Left ventricle myocardium superior (tissue), 1 donor: ENCODE results near the gene ADAMTS2. TPM values are rescaled to one million over a fixed set of nuclear protein-coding genes. Genes with fewer than 3 reads are reported as not detected.
A peak's percentile ranks its signal among the peaks of the same experiment; 100 is the strongest.

Experiments
- ATAC-seq: fragments of 200-7000 bp; cut with Tn5 transposase; one replicate; pipeline ENCODE4 v1.9.1; 2020; ENCODE audit warnings: mild to moderate bottlenecking, moderate library complexity
- DNase-seq: peaks from one replicate; pipeline ENCODE4 v3.0.0-alpha.2; 2020
- intact Hi-C: fragments of 100-400 bp; cut with micrococcal nuclease; formaldehyde crosslinking; loops from one replicate; pipeline ENCODE4 v1.11.0; 2022
- total RNA-seq: library from RNA; stranded (reverse); fragmentation: NEBNext Ultra II Directional; extraction: Animal tissue kit (Norgen Biotek cat#: 25700); gene quantifications from one replicate; pipeline ENCODE4 v1.2.1, GENCODE V29; 2021
- donor health status: DM: no; HTN: yes; CAD: no; lungs with severe emphysema.

Gene ADAMTS2
- total RNA-seq, 1 donor from 2014 or later, result 4.3 TPM

DNA sequence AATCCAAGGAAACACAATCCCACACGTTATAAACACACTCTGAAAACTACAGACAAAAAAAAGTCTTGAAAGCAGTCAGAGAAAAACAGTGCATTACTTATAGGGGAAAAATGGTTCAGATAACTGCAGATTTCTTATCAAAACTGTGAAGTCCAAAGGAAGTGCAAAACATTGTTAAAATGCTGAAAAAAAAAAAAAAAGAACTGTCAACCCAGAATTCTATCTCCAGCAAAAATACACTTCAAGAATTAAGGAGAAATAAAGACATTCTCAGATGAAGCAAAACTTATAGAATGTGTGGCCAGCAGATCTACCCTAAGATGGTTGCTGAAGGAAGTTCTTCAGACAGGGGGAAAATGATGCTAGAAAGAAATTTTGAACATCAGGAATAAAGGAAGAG, 40.4 kb downstream of the ADAMTS2 start:
- intact Hi-C loops, result no loop called here
- DNase-seq, result no peak
- ATAC-seq, result no peak

DNA sequence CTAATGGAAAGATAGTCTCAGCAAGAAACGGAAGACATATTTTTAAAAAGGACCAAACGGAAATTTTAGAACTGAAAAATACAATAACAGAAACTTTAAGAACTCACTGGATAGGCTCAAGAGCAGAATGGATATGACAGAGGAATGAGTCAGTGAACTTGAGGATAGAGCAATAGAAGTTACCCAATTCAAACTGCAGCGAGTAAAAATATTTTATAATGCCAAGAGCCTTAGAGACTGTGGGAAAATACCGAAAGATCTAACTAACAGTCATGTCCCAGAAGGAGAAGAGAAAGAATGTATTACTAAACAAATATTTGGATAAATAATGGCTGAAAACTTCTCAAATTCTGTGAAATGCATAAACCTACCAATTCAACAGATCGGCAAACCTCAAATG, 40.8 kb downstream of the ADAMTS2 start:
- intact Hi-C loops, result no loop called here

DNA sequence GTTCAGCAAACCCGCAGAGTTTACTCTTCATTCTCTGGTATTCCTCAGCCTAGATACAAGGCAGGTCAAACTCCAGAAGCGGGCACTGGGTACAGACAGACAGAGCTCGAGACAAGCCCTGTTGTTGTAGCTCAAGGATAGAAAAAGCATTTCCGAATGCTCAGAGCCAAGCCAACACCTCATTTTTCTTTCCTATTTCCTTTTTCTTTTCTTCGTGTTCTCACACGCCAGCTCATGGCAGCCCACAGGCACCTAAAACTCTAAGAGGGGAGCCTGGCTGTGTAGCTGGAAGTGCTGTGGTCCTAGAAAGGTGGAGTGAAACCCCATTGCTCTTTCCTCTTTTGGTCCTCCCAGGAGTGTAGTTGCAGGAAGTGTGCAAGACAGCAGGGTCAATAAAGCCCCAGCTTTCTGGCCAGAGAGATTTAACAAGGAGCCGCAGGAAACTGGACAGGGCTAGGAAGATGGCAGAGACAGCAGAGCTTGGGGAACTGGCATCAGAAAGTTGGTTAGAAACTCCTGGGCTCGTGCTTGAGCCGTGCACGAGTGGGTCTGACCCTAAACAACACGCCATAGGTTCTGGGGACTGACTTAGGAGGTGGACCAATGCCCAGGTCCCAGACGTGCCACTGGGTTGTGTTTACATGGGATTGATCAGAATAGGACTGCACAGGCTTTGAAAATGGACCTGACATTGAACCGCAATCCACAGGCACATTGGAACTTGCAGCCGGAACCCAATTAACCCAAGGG, 41.6 kb downstream of the ADAMTS2 start:
- intact Hi-C loops, result no loop called here
- DNase-seq, result no peak
- ATAC-seq, result no peak

More for the DNA sequence above, 40.8 kb downstream of the ADAMTS2 start:
- ATAC-seq (peak; percentile 33), DNase-seq (no peak)

DNA sequence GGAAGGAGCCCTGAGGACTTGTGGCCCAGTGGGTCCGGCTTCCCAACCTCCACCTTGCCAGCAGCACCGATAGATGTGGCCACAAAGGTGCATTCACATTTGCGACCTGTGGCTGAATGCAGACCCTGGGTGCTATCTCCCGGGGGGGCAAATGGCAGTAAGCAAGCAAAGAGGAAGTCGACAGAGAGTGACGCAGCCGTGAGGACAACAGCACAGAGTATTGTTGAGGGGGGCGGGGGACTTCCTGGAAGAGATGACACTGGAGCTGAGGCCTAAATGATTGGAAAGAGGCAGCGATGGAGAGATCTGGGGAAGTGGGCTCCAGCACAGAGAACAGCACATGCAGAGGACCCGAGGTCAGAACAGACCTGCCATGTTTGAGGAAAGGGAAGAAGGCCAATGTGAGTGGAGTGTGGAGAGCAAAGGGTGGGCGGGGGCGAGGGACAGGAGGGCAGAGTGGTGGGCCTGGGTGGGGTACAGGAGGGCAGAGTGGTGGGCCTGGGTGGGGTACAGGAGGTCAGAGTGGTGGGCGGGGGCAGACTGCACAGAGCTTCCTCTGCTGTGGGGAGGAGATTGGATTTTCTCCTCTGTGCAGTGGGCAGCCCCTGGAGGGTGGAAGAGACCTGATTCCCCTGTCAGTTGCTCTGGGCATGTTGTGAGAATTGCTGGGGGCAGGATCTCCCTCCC, 42.6 kb downstream of the ADAMTS2 start:
- DNase-seq, result no peak
- intact Hi-C loops, result no loop called here

DNA sequence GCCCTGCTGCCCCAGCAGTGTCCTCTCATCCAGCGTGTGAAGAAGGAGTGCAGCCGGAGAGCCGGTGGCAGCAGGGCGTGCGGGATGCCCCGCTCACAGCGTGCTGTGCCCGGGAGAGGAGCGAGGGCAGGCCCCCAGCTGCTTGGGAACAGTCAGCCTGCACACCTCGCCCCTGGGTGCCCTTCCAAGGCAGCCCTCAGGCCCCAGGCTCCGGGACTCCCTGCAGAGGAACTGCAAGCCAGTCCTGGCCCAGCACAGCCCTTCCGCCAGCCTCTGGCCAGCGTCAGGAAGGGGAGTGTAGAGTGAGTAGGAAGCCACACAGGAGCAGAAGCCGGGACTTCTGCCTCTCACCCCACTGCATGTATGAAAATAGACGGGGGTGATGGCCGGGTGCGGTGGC, 43.5 kb downstream of the ADAMTS2 start:
- DNase-seq (no peak), ATAC-seq (peak; percentile 40)
- intact Hi-C loops, result no loop called here

More for the DNA sequence above, 42.6 kb downstream of the ADAMTS2 start:
- ATAC-seq, result no peak

DNA sequence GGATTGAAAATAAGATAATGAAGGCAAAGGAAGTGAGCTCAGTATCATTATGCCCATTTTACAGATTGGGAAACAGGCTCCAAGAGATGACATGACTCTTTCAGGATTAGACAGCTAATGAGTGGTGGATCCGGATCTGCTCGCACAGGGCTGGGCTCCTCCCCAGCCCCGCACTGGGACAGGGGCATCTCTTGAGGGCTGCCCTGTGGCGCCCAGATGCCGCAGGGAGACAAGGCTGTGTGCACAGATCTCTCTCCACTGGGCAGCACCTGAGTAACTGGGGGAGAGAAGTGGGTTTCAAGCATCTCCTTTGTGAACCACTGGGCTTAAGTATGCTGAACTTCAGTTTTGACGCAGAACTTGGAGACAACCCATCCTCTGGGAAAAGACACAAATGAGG, 43.9 kb downstream of the ADAMTS2 start:
- DNase-seq, result no peak
- intact Hi-C loops, result no loop called here

DNA sequence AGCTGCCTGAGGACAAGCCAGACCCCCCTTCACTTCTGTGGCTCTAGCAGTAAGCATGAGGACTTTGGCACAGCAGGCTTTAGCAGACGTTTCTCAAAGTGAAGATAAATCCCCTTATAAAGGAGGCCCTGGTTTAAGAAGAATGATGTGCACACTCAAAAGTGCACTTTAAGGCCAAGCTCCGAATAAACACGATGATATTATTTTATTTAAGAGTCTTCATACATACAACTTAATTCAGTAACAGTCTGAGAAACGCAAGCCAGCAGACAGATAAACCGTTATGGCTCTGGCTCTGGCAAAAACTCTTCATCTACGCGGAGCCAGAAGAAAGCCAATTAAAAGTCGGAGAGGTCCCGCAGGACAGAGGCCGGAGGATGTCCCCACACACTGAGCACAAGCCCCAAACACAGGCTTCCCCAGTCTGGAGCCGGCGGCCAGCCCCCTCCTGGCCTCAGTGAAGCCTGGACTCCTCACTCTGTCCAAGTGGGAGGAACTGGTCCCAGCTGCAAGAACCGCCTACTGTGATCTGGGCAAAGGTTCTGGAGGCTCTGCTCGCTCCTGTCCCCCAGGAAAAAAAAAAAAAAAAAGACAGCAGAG, 44.6 kb downstream of the ADAMTS2 start:
- peak; percentile 92 for ATAC-seq
- intact Hi-C loops, result no loop called here
- peak; percentile 69 for DNase-seq

More for the DNA sequence above, 43.9 kb downstream of the ADAMTS2 start:
- no peak for ATAC-seq

DNA sequence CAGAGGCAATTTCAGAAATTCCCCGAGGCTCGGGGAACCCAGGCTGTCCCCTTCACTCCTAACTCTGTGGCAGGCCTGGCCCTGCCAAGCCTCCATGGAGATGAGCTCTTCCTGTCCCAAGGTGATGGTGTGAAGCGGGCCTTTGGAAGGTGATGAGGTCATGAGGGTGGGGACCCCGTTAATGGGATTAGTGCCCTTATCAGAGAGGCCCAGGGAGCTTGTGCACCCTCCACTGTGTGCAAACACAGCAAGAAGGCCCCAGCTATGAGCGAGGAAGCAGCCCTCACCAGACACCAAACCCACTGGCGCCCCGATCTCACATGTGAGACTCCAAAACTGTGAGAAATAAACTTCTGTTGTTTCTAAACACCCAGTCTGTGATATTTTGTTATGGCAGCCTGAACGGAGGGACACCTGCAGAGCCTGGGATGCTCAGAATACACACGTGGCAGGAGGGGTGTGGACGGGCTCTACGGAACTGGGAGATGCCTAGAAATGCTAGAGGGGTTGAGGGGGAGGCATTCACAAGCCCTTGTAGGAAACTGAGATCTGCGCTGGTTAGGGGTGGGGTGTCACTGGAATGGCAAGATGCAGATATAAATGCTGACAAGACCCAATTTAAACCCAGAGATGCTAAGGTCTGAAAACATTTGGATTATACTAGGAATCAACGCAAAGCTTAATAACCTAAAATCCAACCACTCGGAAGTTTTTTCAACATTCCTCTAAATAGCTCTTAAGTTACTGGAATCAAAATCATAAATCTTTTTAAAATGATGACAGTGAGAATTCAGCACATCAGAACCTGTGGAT, 46.9 kb downstream of the ADAMTS2 start:
- no peak for ATAC-seq

DNA sequence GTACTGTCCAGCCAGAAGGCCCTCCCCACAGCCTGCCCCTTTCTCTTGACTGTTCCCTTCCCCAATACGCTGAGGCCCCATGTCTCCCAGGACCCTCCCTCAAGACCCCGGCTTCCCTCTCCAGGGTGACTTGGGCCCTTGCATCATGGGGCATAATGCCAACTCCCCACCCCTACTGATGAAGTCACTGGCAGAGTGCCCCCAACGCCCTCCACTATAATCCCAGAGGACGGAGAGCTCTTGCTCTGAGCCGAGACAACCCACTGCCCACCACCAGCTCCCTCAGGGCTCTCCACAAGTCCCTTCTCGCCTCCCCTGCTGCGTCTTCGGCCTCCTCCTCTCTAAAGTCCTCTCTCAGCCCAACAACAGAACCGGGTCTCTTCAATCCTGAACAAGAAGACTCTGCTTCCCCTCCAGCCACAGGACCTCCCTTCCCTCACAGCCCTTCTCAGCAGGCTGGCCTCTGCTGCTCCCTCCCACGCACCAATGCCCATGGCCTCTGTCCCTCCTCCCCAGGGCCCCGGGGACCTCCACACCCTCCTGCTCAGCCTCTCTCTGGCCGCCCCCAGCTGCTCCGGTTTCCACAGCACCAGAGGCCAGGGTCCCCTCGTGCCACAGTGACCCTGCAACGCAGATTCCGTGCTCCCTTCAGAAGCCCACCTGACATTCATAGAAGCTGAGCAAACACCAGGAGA, 47.6 kb downstream of the ADAMTS2 start:
- intact Hi-C loops, result no loop called here
- no peak for DNase-seq
- no peak for ATAC-seq

More for the DNA sequence above, 46.9 kb downstream of the ADAMTS2 start:
- intact Hi-C loops, result no loop called here
- DNase-seq, result no peak

DNA sequence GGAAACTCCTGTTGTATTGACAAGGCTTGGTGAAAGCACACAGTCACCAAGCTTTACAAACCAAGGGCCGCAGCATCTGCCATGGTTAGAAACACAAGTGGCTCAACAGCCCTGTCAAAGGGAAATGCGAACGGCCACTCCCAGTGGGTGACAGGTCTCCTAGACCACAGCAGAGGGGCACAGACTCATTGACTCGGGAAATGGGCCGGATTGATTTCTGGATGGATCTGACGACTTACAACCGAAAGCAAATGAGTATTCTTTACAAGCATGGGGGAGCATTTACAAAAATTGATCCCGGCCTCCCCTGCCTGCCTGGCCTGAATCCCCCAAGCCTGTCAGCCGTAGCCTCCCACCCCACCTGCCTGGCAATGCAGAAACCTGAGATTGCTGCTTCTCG, 48.2 kb downstream of the ADAMTS2 start:
- DNase-seq (no peak), ATAC-seq (no peak)
- intact Hi-C loops, result no loop called here

DNA sequence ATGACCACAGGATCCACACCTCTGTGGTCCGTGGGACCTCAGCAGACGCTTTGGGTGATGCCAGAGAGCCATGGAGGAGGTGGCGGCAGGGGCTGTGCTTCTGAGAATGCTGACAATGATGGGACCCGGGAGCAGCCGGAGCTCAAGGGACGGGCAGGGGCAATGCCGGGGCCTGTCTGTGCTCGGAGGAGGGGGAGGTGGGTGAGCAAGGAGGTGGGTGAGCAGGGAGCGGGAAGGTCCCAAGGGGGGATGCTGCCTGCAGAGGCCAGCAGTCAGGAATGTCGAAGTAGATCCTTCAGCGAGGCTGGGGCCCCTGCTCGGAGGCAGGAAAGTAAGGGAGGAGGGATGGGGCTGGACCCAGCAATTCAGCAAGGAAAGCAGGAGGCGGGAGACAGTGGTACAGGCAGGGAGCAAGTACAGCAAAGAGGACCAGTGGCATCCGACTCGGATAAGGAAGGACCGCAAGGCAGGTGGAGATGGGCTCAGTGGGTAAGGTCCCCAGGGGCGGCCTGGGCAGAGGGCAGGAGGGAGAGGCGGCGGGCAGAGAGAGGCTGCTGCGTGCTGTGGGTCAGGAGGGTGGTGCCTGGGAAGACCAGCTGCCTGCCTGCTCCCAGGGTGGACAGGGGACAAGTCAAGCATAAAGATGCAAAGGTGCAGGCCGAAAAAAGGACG, 49.0 kb downstream of the ADAMTS2 start:
- intact Hi-C loops, result no loop called here
- ATAC-seq, result no peak
- DNase-seq, result peak; percentile 26

DNA sequence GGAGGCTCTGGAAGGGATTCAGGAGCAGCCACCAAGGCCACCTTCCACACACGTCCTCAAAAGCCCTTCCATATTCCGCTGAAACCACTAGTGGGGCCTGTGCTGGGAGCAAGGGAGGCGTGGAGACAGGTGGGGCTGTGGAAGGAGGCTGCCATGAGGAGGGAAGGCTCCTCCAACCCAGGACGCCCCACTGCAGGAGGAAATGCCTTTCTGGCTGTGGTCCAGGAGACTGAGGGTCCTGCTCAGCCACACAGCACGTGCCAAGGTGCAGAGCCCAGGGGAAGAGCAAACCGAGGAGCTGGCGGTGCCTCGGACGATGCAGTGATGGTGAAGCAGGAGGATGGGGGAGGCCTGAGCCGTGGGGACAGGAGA, 49.5 kb downstream of the ADAMTS2 start:
- DNase-seq (no peak), ATAC-seq (no peak)
- intact Hi-C loops, result no loop called here

DNA sequence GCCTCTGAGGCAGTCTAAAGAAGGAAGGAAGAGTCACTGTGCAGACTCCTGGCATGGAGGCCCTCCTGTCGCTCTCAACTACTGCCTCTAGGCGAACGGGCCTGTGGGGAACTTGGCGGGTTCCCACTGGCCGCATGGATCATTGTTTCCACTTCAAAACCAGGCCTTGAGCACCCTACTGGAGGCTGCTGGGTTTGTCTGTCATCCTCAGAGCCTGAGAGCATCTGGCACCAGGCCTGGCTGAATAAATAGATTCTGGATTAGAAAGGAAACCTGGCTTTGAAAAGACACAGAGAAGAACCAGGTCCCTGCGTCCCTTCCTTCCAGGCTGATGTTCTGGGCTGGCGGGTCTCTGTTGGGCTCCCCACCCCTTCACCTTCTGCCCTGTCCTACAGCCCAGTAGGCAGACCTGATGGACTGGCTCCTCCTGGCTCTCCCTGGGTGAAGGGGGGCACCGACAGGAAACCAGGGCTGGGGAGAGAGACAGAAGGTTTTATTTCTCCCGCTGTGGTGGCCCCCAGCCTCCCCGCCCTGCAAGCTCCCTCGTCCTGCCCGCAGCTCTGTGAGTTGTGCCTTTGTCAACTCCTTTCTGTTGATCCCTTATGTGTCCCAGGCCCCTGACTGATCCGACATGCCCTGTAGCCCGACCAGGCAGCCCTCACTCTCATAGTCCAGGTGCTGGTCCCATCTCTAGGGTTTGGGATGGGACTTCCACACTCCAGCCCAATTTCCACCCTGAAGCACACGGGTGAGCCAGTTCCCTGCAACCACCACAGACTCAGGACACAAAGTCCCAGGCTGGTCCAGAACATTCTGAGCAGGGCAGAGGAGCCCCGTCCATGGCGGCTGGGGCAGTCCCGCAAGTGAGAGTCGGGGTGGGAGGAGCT, 50.1 kb downstream of the ADAMTS2 start:
- intact Hi-C loops, result no loop called here
- ATAC-seq (peak; percentile 68), DNase-seq (no peak)

DNA sequence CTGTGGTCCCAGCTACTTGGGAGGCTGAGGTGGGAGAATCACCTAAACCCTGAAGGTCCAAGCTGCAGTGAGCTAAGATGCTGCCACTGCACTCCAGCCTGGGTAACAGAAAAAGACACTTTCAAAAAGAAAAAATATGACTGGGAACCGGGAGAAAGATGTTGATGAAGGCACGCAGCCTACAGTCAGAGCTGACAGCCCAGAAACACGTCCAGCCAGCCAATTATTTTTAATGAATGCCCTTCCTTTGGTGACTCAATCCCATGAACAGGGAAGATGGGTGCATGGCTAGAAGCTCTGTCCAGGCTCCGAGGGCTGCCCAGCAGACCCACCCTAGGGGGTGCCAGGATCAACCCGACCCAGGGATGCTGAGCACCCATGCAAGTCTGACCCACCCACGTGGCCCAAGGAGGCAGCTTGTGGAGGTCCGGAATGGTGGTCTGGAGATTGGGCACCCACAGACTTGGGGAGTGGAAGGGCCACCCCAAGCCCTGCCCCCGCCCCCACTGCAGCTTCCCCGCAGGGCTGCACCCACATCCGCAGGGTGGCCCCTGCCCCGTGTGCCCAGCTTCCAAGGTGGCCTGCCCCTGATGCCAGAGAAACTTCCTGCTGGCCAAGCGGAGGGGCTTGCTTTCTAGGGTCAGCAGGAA, 51.0 kb downstream of the ADAMTS2 start:
- DNase-seq, result peak; percentile 17
- intact Hi-C loops, result no loop called here
- ATAC-seq, result no peak

DNA sequence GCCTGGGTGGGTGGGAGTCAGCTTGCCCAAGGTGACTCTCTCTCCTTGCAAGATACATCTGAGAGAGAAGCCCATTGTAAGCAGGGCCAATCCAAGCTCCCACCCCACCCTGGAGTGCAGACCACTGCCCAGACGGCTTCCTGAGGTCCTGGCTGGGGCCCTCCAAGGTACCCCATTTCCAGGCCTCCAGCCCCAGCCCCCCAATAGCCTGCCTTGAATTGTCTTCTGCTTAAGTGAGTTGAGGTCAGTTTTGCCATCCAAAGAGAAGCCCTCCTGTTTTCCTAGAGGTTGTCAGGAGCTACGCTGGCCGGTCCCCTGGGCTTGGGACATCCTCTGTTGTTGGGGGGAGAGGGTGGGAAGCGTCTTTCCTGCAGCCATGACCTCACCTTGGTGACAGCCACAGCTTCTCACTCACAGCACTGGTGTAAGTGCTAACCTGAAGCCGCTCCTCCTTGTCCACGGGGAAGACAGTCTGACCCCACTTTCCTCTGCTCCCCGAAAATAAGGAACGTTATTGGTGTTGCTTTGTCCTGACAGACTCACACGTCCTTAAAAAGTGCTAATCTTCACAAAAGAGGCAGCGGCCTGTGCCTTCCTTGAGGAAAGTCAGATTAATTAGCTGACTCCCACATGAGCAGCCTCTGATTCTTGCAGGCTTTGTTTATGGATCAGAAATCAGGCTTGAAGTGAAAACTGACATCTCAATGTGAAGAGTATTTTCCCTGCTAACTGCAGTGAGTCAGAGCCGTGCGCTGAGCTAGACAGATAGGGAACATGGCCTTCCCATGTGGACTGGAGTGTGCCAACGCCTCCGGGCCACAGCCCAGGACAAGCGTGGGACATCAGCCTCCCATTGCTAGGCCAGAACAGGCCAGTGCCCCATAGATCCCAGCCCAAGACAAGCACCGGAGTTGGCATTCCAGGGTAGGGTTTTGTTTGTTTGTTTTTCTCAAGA, 52.3 kb downstream of the ADAMTS2 start:
- intact Hi-C loops, result no loop called here
- ATAC-seq, result no peak
- peak; percentile 22 for DNase-seq

DNA sequence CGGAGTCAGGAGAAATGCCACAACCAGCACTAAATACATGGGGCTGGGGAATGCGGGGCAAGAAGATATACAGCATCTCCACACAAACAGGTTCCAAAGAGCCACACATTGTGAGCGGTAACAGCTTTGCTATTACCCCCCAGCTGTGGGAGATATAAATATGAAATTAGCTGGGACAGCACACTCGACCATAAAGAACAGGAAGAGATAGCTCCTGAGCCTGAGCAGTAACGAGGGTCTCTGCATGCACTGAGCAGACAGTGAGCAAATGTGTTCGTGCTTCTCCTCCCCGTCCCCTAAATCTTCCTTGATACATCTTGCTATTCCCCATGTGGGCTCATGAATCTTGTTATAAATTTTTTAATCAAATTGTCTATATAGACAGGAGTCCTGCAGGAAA, 53.1 kb downstream of the ADAMTS2 start:
- intact Hi-C loops, result no loop called here
- DNase-seq (no peak), ATAC-seq (no peak)
